ENCODE results near the gene YPEL2. TPM values are rescaled to one million over a fixed set of nuclear protein-coding genes. Genes with fewer than 3 reads are reported as not detected.

Gene YPEL2
- total and polyA plus RNA-seq, 3 experiments from 2014 or later, result 6.7 to 21.0 (median 7.6) TPM

- Mint-ChIP-seq H3K27me3 (peaks cover 0 to 3% of the 10 kb centered on the region in 2 donors), H3K36me3 (no peaks in the 10 kb centered on the region), H3K27ac (no peak overlapping the region), H3K4me1 (peaks cover 2 to 17% (median 5%) of the 10 kb centered on the region in 3 donors), H3K4me3 (no peak overlapping the region), H3K9me3 (no peaks in the 10 kb centered on the region)
- no peak overlapping the region for H3K4me3 ChIP-seq (ENCODE audit: low read length)
- no peaks in the 10 kb centered on the region for H3K4me1 ChIP-seq (ENCODE audit: insufficient read depth, low read length)
- no peaks in the 10 kb centered on the region for H3K36me3 ChIP-seq (ENCODE audit: insufficient read depth, low read length)
- no peak for DNase-seq
- ChIA-PET POLR2A (no interaction called here), CTCF (no interaction called here)
- no peaks in the 10 kb centered on the region for H3K9me3 ChIP-seq (ENCODE audit: low read length)
- H3K27me3 ChIP-seq (ENCODE audit: insufficient read depth, low read length, poor library complexity, severe bottlenecking), result no peaks in the 10 kb centered on the region
- H3K27ac ChIP-seq (ENCODE audit: low read depth, low read length), result no peak overlapping the region
Observed at GRCh38 chr17:59418732-59419166, 87.3 kb downstream of the YPEL2 start.

GRCh38 chr17:59420901-59421300 lies 89.4 kb downstream of the YPEL2 start:
- ChIA-PET CTCF (no interaction called here), POLR2A (no interaction called here)
- no peaks in the 10 kb centered on the region for H3K27me3 ChIP-seq (ENCODE audit: insufficient read depth, low read length, poor library complexity, severe bottlenecking)
- no peak overlapping the region for H3K27ac ChIP-seq (ENCODE audit: low read depth, low read length)
- peaks cover 0 to 7% (median 5%) of the 10 kb centered on the region in 3 donors for H3K4me1 Mint-ChIP-seq
- H3K4me3 ChIP-seq (ENCODE audit: low read length), result no peak overlapping the region
- DNase-seq, result no peak
- H3K27ac Mint-ChIP-seq, result peak overlapping the region in 1 of 8 donors; percentile 65
- no peaks in the 10 kb centered on the region for H3K36me3 ChIP-seq (ENCODE audit: insufficient read depth, low read length)
- H3K9me3 ChIP-seq (ENCODE audit: low read length), result no peaks in the 10 kb centered on the region
- no peak overlapping the region for H3K4me3 Mint-ChIP-seq
- H3K27me3 Mint-ChIP-seq, result peaks cover 0 to 3% of the 10 kb centered on the region in 2 donors
- no peaks in the 10 kb centered on the region for H3K9me3 Mint-ChIP-seq
- no peaks in the 10 kb centered on the region for H3K36me3 Mint-ChIP-seq
- H3K4me1 ChIP-seq (ENCODE audit: insufficient read depth, low read length), result no peaks in the 10 kb centered on the region

DNA sequence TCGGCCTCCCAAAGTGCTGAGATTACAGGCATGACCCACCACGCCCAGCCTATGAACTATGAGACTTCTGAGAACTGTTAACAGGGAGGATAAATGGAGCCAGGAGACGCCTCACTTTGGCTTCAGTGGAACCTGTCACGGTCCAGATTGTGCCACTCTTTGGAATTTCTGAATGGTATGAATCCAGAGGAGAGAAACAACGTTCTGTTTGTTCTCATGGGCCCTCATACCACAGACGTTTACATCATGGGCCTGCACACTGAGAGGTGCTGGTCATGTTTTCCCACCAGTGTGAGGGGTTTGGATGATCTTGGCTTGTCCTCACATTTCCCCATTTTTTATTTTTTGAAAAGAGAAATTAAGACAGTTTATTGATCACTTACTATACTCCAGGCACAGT lies 90.3 kb downstream of the YPEL2 start:
- no peak for DNase-seq
- POLR2A ChIA-PET, result no interaction called here
- CTCF ChIA-PET, result no interaction called here

GRCh38 chr17:59423137-59423724 lies 91.8 kb downstream of the YPEL2 start:
- CTCF ChIA-PET, result interaction anchor here (1.1 to 2.4 kb wide), 2 partner anchors 9 to 94 kb away, joined by 3 to 11 read pairs; no protein-coding TSS in a partner anchor

More for the DNA sequence above, 90.3 kb downstream of the YPEL2 start:
- Histone ChIP-seq H3K27me3 (ENCODE audit: insufficient read depth, low read length, poor library complexity, severe bottlenecking) (no peaks in the 10 kb centered on the region), H3K27ac (ENCODE audit: low read depth, low read length) (no peak overlapping the region), H3K4me1 (ENCODE audit: insufficient read depth, low read length) (no peaks in the 10 kb centered on the region), H3K9me3 (ENCODE audit: low read length) (no peaks in the 10 kb centered on the region), H3K36me3 (ENCODE audit: insufficient read depth, low read length) (no peaks in the 10 kb centered on the region), H3K4me3 (ENCODE audit: low read length) (no peak overlapping the region)
- H3K4me3 Mint-ChIP-seq, result no peak overlapping the region
- H3K27ac Mint-ChIP-seq, result no peak overlapping the region
- no peaks in the 10 kb centered on the region for H3K36me3 Mint-ChIP-seq
- no peaks in the 10 kb centered on the region for H3K9me3 Mint-ChIP-seq
- H3K4me1 Mint-ChIP-seq, result peaks cover 0 to 3% (median 0%) of the 10 kb centered on the region in 3 donors
- peaks cover 0 to 3% of the 10 kb centered on the region in 2 donors for H3K27me3 Mint-ChIP-seq

GRCh38 chr17:59423903-59424302 lies 92.4 kb downstream of the YPEL2 start:
- DNase-seq, result no peak
- H3K36me3 ChIP-seq (ENCODE audit: insufficient read depth, low read length), result no peaks in the 10 kb centered on the region
- H3K4me1 ChIP-seq (ENCODE audit: insufficient read depth, low read length), result no peaks in the 10 kb centered on the region
- no peak overlapping the region for H3K27ac ChIP-seq (ENCODE audit: low read depth, low read length)
- H3K9me3 ChIP-seq (ENCODE audit: low read length), result no peaks in the 10 kb centered on the region
- peaks cover 0 to 4% (median 0%) of the 10 kb centered on the region in 3 donors for H3K4me1 Mint-ChIP-seq
- H3K9me3 Mint-ChIP-seq, result no peaks in the 10 kb centered on the region
- peak overlapping the region in 1 of 8 donors; percentile 33 for H3K27ac Mint-ChIP-seq
- no peaks in the 10 kb centered on the region for H3K36me3 Mint-ChIP-seq
- POLR2A ChIA-PET, result no interaction called here
- H3K27me3 Mint-ChIP-seq, result peaks cover 0 to 2% of the 10 kb centered on the region in 2 donors
- CTCF ChIA-PET, result interaction anchor here (2.4 kb wide), 1 partner anchor 94 kb away, joined by 11 read pairs; no protein-coding TSS in a partner anchor
- H3K27me3 ChIP-seq (ENCODE audit: insufficient read depth, low read length, poor library complexity, severe bottlenecking), result no peaks in the 10 kb centered on the region
- H3K4me3 ChIP-seq (ENCODE audit: low read length), result no peak overlapping the region
- H3K4me3 Mint-ChIP-seq, result no peak overlapping the region

More at GRCh38 chr17:59423137-59423724, 91.8 kb downstream of the YPEL2 start:
- Mint-ChIP-seq H3K4me3 (no peak overlapping the region), H3K9me3 (no peaks in the 10 kb centered on the region), H3K4me1 (peaks cover 0 to 4% (median 0%) of the 10 kb centered on the region in 3 donors), H3K27me3 (peaks cover 0 to 2% of the 10 kb centered on the region in 2 donors), H3K36me3 (no peaks in the 10 kb centered on the region), H3K27ac (peak overlapping the region in 1 of 8 donors; percentile 96)
- Histone ChIP-seq H3K36me3 (ENCODE audit: insufficient read depth, low read length) (no peaks in the 10 kb centered on the region), H3K27ac (ENCODE audit: low read depth, low read length) (no peak overlapping the region), H3K27me3 (ENCODE audit: insufficient read depth, low read length, poor library complexity, severe bottlenecking) (no peaks in the 10 kb centered on the region), H3K4me3 (ENCODE audit: low read length) (no peak overlapping the region), H3K9me3 (ENCODE audit: low read length) (no peaks in the 10 kb centered on the region), H3K4me1 (ENCODE audit: insufficient read depth, low read length) (no peaks in the 10 kb centered on the region)
- POLR2A ChIA-PET, result no interaction called here
- no peak for DNase-seq

- Histone ChIP-seq H3K27ac (ENCODE audit: low read depth, low read length) (no peak overlapping the region), H3K4me3 (ENCODE audit: low read length) (no peak overlapping the region), H3K36me3 (ENCODE audit: insufficient read depth, low read length) (no peaks in the 10 kb centered on the region), H3K9me3 (ENCODE audit: low read length) (no peaks in the 10 kb centered on the region), H3K27me3 (ENCODE audit: insufficient read depth, low read length, poor library complexity, severe bottlenecking) (no peaks in the 10 kb centered on the region), H3K4me1 (ENCODE audit: insufficient read depth, low read length) (no peaks in the 10 kb centered on the region)
- ChIA-PET CTCF (interaction anchor here (2.4 kb wide), 1 partner anchor 95 kb away, joined by 11 read pairs; no protein-coding TSS in a partner anchor), POLR2A (no interaction called here)
- H3K4me3 Mint-ChIP-seq, result no peak overlapping the region
- H3K36me3 Mint-ChIP-seq, result no peaks in the 10 kb centered on the region
- H3K27ac Mint-ChIP-seq, result no peak overlapping the region
- peaks cover 0 to 3% of the 10 kb centered on the region in 2 donors for H3K27me3 Mint-ChIP-seq
- H3K9me3 Mint-ChIP-seq, result no peaks in the 10 kb centered on the region
- DNase-seq, result no peak
- H3K4me1 Mint-ChIP-seq, result peaks cover 0 to 4% (median 0%) of the 10 kb centered on the region in 3 donors
Observed at GRCh38 chr17:59424331-59424730, 92.9 kb downstream of the YPEL2 start.

GRCh38 chr17:59425085-59425931 lies 93.9 kb downstream of the YPEL2 start:
- Mint-ChIP-seq H3K36me3 (no peaks in the 10 kb centered on the region), H3K27ac (no peak overlapping the region), H3K4me1 (peaks cover 0 to 4% (median 0%) of the 10 kb centered on the region in 3 donors), H3K4me3 (no peak overlapping the region), H3K27me3 (peaks cover 0 to 3% of the 10 kb centered on the region in 2 donors), H3K9me3 (no peaks in the 10 kb centered on the region)
- ChIA-PET POLR2A (interaction anchor here (0.6 kb wide), 1 partner anchor 967 kb away, joined by 3 read pairs; no protein-coding TSS in a partner anchor), CTCF (interaction anchor here (2.4 to 2.9 kb wide), 2 partner anchors 95 to 96 kb away, joined by 11 to 12 read pairs; no protein-coding TSS in a partner anchor)
- H3K36me3 ChIP-seq (ENCODE audit: insufficient read depth, low read length), result no peaks in the 10 kb centered on the region
- no peak for DNase-seq
- no peaks in the 10 kb centered on the region for H3K9me3 ChIP-seq (ENCODE audit: low read length)
- H3K27ac ChIP-seq (ENCODE audit: low read depth, low read length), result no peak overlapping the region
- H3K4me3 ChIP-seq (ENCODE audit: low read length), result no peak overlapping the region
- H3K4me1 ChIP-seq (ENCODE audit: insufficient read depth, low read length), result no peaks in the 10 kb centered on the region
- no peaks in the 10 kb centered on the region for H3K27me3 ChIP-seq (ENCODE audit: insufficient read depth, low read length, poor library complexity, severe bottlenecking)

DNA sequence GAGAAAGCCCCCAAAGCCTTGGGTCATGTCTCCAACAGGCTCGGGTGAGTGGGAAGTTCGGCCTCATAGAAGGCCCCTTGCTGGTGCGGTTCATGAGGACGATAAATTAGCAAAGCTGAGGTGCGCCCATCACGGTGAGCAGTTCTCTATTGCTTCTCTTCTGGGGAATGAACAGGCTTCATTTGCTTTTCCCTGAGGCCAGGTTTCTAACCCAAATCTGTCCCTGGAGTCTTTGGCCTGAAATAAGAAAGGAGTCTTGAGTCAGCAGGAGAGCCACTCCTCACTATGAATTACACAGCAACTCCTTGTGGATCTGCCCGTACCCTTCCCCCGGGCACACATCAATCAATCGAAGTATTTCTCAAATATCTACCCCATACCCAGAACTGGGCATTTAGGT lies 94.6 kb downstream of the YPEL2 start:
- H3K27me3 Mint-ChIP-seq, result peaks cover 0 to 3% of the 10 kb centered on the region in 2 donors
- ChIA-PET CTCF (interaction anchor here (2.9 kb wide), 1 partner anchor 96 kb away, joined by 12 read pairs; no protein-coding TSS in a partner anchor), POLR2A (interaction anchor here (0.6 kb wide), 1 partner anchor 966 kb away, joined by 3 read pairs; no protein-coding TSS in a partner anchor)
- Histone ChIP-seq H3K4me3 (ENCODE audit: low read length) (no peak overlapping the region), H3K27me3 (ENCODE audit: insufficient read depth, low read length, poor library complexity, severe bottlenecking) (no peaks in the 10 kb centered on the region), H3K27ac (ENCODE audit: low read depth, low read length) (no peak overlapping the region), H3K9me3 (ENCODE audit: low read length) (no peaks in the 10 kb centered on the region), H3K36me3 (ENCODE audit: insufficient read depth, low read length) (no peaks in the 10 kb centered on the region), H3K4me1 (ENCODE audit: insufficient read depth, low read length) (no peaks in the 10 kb centered on the region)
- H3K9me3 Mint-ChIP-seq, result no peaks in the 10 kb centered on the region
- H3K36me3 Mint-ChIP-seq, result no peaks in the 10 kb centered on the region
- H3K4me3 Mint-ChIP-seq, result no peak overlapping the region
- DNase-seq, result no peak
- H3K27ac Mint-ChIP-seq, result no peak overlapping the region
- peaks cover 0 to 4% (median 0%) of the 10 kb centered on the region in 3 donors for H3K4me1 Mint-ChIP-seq

All from CD8-positive, alpha-beta memory T cell (primary cell).